Measurements from ENCODE around the gene TBC1D22A. TPM values are rescaled to one million over a fixed set of nuclear protein-coding genes. Genes with fewer than 3 reads are reported as not detected.
A peak's percentile ranks its signal among the peaks of the same experiment; 100 is the strongest.

Gene TBC1D22A
- total RNA-seq, 1 experiment from 2014 or later, result 20.9 TPM

GRCh38 chr22:46933040-46933930, 170.8 kb downstream of the TBC1D22A start (continued):
- TF ChIP-seq POLR2A (IDR thresholded peaks at IDR 0.05; ENCODE audit: borderline replicate concordance, extremely low read depth, insufficient read depth, insufficient read length) (no peak), POLR2AphosphoS5 (IDR thresholded peaks at IDR 0.05; ENCODE audit: low read depth, low read length) (no peak), JUND (IDR thresholded peaks at IDR 0.05) (no peak), ATF3 (IDR thresholded peaks at IDR 0.05) (no peak), CTCF (IDR thresholded peaks at IDR 0.05 in 2 of 3, conservative IDR thresholded peaks at IDR 0.05 in 1 of 3; ENCODE audit: borderline replicate concordance in 1 of 3, insufficient read depth in 1 of 3, low read depth in 2 of 3, low read length in 2 of 3) (no peak), EZH2phosphoT487 (IDR thresholded peaks at IDR 0.05; ENCODE audit: borderline replicate concordance) (no peak)

- POLR2A ChIA-PET, result no interaction called here
- Histone ChIP-seq H2AFZ (ENCODE audit: low read depth, low read length, poor library complexity, severe bottlenecking) (no peak overlapping the region), H3K4me2 (ENCODE audit: low read length) (peak overlapping the region; percentile 80), H3K4me1 (ENCODE audit: control insufficient read depth in 1 of 2, insufficient read depth in 2 of 2, low read length in 2 of 2) (peaks cover 18 to 36% of the 10 kb centered on the region in 2 experiments), H3K4me3 (replicated peaks in 1 of 2; ENCODE audit: low read depth in 1 of 2, low read length in 2 of 2) (peak overlapping the region in 1 of 2 experiments; percentile 32; a peak in 1 of 4 replicates), H3K27me3 (ENCODE audit: insufficient read depth, low read length) (no peaks in the 10 kb centered on the region), H3K9ac (ENCODE audit: low read length) (peak overlapping the region; percentile 37), H3K27ac (ENCODE audit: low read depth, low read length) (no peak overlapping the region), H3K36me3 (ENCODE audit: control insufficient read depth in 1 of 2, insufficient read depth in 2 of 2, low read length in 2 of 2) (no peaks in the 10 kb centered on the region), H3K9me3 (ENCODE audit: control insufficient read depth in 1 of 2, insufficient read depth in 1 of 2, low read depth in 1 of 2, low read length in 2 of 2) (no peaks in the 10 kb centered on the region), H3K9me2 (ENCODE audit: insufficient read depth) (no peaks in the 10 kb centered on the region), H4K20me1 (ENCODE audit: insufficient read depth) (no peaks in the 10 kb centered on the region), H3K79me2 (ENCODE audit: insufficient read depth, low read length) (no peaks in the 10 kb centered on the region; the same call in 1 of the 2 replicates)
- DNase-seq (ENCODE audit: low read depth, low spot score), result no peak
- CTCF ChIA-PET, result no interaction called here
- no TSS peak for BruUV-seq (replicated peaks)
- ATAC-seq, result peak; percentile 15
- RAD21 ChIA-PET (ENCODE audit: low non-redundant PET in 1 of 2, low total read pairs in 2 of 2, uncharacterized antibody in 2 of 2, unreplicated experiment in 2 of 2), result no interaction called here
- intact Hi-C loops (cut with micrococcal nuclease), result no loop called here
- TF ChIP-seq SP1 (IDR thresholded peaks at IDR 0.05; ENCODE audit: low read depth), result no peak
- TF ChIP-seq YY1 (IDR thresholded peaks at IDR 0.05; ENCODE audit: extremely low read depth, insufficient replicate concordance, low read depth, low read length), result no peak
- TF ChIP-seq ZBTB33 (IDR thresholded peaks at IDR 0.05; ENCODE audit: extremely low read depth, insufficient replicate concordance, low read length), result no peak
- TF ChIP-seq EZH2phosphoT487 (IDR thresholded peaks at IDR 0.05; ENCODE audit: borderline replicate concordance), result no peak
- no peak for TF ChIP-seq POLR2A (IDR thresholded peaks at IDR 0.05; ENCODE audit: borderline replicate concordance, extremely low read depth, insufficient read depth, insufficient read length)
- TF ChIP-seq ZNF274 (IDR thresholded peaks at IDR 0.05; ENCODE audit: low read depth, low read length), result no peak
- no peak for TF ChIP-seq EZH2 (IDR thresholded peaks at IDR 0.05)
- no peak for TF ChIP-seq SIN3A (IDR thresholded peaks at IDR 0.05; ENCODE audit: low read depth)
- TF ChIP-seq RAD21 (IDR thresholded peaks at IDR 0.05; ENCODE audit: low read depth), result no peak
- TF ChIP-seq ATF3 (IDR thresholded peaks at IDR 0.05), result no peak
- no peak for TF ChIP-seq JUND (IDR thresholded peaks at IDR 0.05)
- no peak for TF ChIP-seq ZFX (IDR thresholded peaks at IDR 0.05)
- no peak for TF ChIP-seq CTCF (IDR thresholded peaks at IDR 0.05 in 2 of 3, conservative IDR thresholded peaks at IDR 0.05 in 1 of 3; ENCODE audit: borderline replicate concordance in 1 of 3, insufficient read depth in 1 of 3, low read depth in 2 of 3, low read length in 2 of 3)
- TF ChIP-seq CBX3 (IDR thresholded peaks at IDR 0.05; ENCODE audit: low read depth), result no peak
These were observed 171.8 kb downstream of the TBC1D22A start for GRCh38 chr22:46934172-46934745.
